GM12875 (cell line): ENCODE measurements around the gene PIWIL1.

ENCODE experiments used
- H3K4me3 ChIP-seq: one replicate; pipeline ENCODE4 v1.5.1; 2011; ENCODE audit warnings: low read depth, low read length, control low read depth
- TF ChIP-seq, protein P1 (sequence below): IDR thresholded peaks from 2 replicates; pipeline ENCODE4 v1.5.1; 2011; ENCODE audit warnings: low read depth, mild to moderate bottlenecking, control low read depth, inconsistent platforms, low read length, moderate library complexity, borderline replicate concordance; ENCODE audit not compliant: insufficient read depth

PIWIL1 gene

DNA sequence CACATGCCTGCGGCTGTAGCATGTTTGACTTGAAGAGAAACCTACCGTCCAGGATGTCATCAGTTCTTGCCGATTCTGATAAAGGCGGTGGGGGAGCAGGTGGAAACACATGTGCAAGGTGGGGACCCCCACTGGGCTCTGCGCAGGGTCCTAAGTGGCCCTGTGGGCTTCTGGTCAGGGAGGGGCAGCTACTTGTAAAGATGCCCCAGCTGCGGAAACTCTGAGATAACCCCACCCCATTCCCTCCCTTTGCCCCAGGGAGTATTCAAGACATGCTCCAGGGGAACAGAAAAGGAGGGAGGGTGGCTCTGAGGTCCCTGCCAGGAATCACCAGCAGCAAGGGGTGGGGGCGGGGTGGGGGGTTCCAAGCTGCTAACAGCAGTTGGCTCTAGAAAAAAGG is 67.6 kb downstream of the PIWIL1 start:
- TF ChIP-seq, protein P1, sequence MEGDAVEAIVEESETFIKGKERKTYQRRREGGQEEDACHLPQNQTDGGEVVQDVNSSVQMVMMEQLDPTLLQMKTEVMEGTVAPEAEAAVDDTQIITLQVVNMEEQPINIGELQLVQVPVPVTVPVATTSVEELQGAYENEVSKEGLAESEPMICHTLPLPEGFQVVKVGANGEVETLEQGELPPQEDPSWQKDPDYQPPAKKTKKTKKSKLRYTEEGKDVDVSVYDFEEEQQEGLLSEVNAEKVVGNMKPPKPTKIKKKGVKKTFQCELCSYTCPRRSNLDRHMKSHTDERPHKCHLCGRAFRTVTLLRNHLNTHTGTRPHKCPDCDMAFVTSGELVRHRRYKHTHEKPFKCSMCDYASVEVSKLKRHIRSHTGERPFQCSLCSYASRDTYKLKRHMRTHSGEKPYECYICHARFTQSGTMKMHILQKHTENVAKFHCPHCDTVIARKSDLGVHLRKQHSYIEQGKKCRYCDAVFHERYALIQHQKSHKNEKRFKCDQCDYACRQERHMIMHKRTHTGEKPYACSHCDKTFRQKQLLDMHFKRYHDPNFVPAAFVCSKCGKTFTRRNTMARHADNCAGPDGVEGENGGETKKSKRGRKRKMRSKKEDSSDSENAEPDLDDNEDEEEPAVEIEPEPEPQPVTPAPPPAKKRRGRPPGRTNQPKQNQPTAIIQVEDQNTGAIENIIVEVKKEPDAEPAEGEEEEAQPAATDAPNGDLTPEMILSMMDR = no peak

DNA sequence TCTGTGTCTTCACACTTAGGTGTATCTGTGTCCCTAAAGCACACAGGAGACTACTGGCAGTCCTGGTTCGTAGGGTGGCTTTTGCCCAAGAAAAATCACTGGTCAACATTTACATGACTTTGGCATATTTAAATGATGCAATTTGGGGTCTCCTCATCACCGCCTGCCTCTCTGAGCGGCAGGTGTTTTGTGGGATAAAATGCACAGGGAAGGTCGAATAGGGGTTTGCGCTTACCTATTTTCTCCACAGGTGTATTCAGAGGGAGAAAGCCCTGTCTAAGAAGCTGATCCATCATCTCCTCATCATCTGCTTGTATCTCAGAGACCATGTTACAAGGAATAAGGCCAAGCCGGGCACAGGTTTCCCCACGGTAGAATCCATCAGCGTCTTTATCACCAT is 74.7 kb downstream of the PIWIL1 start:
- TF ChIP-seq, protein P1 = no peak

More for the DNA sequence above, 67.6 kb downstream of the PIWIL1 start:
- H3K4me3 ChIP-seq = no peak overlapping the region

GRCh38 chr12:130413909-130414308 is 76.2 kb downstream of the PIWIL1 start:
- H3K4me3 ChIP-seq = no peak overlapping the region
- TF ChIP-seq, protein P1 = no peak

More for the DNA sequence above, 74.7 kb downstream of the PIWIL1 start:
- no peak overlapping the region for H3K4me3 ChIP-seq

GRCh38 chr12:130414381-130414780 is 76.7 kb downstream of the PIWIL1 start:
- TF ChIP-seq, protein P1 = no peak
- H3K4me3 ChIP-seq = no peak overlapping the region

GRCh38 chr12:130418251-130418650 is 80.6 kb downstream of the PIWIL1 start:
- H3K4me3 ChIP-seq = no peak overlapping the region
- TF ChIP-seq, protein P1 = no peak

DNA sequence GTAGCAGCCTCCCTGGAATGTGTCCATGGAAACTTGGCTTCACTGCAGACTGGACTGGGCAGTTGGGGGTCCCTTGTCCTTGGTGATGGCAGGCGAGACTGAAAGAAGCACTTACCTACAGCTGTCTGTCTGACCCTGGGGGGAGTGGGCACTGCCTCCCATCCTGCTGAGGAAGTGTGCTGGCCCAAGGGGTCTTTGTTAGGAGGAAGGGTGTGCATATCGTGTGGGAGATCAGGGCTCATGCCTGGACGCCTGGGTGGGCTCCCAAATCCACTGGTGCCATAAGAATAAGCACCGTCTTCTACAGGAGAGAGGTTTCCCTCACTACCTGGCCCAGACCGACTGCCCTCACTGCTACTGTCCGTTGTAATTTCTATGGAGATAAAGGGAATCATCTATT is 81.4 kb downstream of the PIWIL1 start:
- no peak overlapping the region for H3K4me3 ChIP-seq
- TF ChIP-seq, protein P1 = no peak

GRCh38 chr12:130420071-130420470 is 82.4 kb downstream of the PIWIL1 start:
- TF ChIP-seq, protein P1 = no peak
- no peak overlapping the region for H3K4me3 ChIP-seq
